ENCODE data around the gene KNDC1.

GRCh38 chr10:133249094-133249780 lies 89.2 kb downstream of the KNDC1 start:
- peak in 1 of 3 experiments; percentile 8 for TF ChIP-seq CTCF (IDR thresholded peaks at IDR 0.05)
- TF ChIP-seq POLR2A (IDR thresholded peaks at IDR 0.05), result no peak
